Measurements from ENCODE around the gene TRPC1.

DNA sequence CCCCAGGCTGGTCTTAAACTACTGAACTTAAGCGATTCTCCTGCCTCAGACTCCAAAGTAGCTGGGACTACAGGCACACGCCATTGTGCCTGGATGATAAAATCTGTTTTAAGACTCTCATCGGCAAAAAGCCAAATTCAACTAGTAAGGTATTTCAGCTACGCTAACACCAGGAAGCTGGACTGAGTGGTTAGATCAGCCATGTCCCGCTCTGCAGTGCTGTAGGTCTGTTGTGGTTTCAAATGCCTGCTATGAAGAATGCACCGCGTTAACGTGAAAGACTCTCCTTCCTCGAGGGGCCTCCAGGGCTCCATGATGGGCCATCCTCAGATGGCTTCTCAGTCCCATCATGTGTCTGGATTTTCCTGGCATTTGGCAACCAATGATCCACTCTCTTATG is 94.8 kb downstream of the TRPC1 start:
- TF ChIP-seq, protein P1, sequence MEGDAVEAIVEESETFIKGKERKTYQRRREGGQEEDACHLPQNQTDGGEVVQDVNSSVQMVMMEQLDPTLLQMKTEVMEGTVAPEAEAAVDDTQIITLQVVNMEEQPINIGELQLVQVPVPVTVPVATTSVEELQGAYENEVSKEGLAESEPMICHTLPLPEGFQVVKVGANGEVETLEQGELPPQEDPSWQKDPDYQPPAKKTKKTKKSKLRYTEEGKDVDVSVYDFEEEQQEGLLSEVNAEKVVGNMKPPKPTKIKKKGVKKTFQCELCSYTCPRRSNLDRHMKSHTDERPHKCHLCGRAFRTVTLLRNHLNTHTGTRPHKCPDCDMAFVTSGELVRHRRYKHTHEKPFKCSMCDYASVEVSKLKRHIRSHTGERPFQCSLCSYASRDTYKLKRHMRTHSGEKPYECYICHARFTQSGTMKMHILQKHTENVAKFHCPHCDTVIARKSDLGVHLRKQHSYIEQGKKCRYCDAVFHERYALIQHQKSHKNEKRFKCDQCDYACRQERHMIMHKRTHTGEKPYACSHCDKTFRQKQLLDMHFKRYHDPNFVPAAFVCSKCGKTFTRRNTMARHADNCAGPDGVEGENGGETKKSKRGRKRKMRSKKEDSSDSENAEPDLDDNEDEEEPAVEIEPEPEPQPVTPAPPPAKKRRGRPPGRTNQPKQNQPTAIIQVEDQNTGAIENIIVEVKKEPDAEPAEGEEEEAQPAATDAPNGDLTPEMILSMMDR (IDR thresholded peaks at IDR 0.05; ENCODE audit: insufficient read depth, low read length, poor library complexity, severe bottlenecking): no peak
- no peak for TF ChIP-seq EZH2phosphoT487 (conservative IDR thresholded peaks at IDR 0.05; ENCODE audit: low read length)
